AG20443 (cell line): ENCODE results near the gene USP40.
A peak's percentile ranks its signal among the peaks of the same experiment; 100 is the strongest.
"Not testable (repeated sequence)": the region's sequence is repeated elsewhere in the genome, so short reads cannot be mapped to it uniquely, and the experiment has no call there.

Source experiments
- DNase-seq: peaks from one replicate; pipeline ENCODE4 v3.0.0; 2012; ENCODE audit warnings: low spot score, mixed read lengths

The USP40 gene, protein sequence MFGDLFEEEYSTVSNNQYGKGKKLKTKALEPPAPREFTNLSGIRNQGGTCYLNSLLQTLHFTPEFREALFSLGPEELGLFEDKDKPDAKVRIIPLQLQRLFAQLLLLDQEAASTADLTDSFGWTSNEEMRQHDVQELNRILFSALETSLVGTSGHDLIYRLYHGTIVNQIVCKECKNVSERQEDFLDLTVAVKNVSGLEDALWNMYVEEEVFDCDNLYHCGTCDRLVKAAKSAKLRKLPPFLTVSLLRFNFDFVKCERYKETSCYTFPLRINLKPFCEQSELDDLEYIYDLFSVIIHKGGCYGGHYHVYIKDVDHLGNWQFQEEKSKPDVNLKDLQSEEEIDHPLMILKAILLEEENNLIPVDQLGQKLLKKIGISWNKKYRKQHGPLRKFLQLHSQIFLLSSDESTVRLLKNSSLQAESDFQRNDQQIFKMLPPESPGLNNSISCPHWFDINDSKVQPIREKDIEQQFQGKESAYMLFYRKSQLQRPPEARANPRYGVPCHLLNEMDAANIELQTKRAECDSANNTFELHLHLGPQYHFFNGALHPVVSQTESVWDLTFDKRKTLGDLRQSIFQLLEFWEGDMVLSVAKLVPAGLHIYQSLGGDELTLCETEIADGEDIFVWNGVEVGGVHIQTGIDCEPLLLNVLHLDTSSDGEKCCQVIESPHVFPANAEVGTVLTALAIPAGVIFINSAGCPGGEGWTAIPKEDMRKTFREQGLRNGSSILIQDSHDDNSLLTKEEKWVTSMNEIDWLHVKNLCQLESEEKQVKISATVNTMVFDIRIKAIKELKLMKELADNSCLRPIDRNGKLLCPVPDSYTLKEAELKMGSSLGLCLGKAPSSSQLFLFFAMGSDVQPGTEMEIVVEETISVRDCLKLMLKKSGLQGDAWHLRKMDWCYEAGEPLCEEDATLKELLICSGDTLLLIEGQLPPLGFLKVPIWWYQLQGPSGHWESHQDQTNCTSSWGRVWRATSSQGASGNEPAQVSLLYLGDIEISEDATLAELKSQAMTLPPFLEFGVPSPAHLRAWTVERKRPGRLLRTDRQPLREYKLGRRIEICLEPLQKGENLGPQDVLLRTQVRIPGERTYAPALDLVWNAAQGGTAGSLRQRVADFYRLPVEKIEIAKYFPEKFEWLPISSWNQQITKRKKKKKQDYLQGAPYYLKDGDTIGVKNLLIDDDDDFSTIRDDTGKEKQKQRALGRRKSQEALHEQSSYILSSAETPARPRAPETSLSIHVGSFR

DNA sequence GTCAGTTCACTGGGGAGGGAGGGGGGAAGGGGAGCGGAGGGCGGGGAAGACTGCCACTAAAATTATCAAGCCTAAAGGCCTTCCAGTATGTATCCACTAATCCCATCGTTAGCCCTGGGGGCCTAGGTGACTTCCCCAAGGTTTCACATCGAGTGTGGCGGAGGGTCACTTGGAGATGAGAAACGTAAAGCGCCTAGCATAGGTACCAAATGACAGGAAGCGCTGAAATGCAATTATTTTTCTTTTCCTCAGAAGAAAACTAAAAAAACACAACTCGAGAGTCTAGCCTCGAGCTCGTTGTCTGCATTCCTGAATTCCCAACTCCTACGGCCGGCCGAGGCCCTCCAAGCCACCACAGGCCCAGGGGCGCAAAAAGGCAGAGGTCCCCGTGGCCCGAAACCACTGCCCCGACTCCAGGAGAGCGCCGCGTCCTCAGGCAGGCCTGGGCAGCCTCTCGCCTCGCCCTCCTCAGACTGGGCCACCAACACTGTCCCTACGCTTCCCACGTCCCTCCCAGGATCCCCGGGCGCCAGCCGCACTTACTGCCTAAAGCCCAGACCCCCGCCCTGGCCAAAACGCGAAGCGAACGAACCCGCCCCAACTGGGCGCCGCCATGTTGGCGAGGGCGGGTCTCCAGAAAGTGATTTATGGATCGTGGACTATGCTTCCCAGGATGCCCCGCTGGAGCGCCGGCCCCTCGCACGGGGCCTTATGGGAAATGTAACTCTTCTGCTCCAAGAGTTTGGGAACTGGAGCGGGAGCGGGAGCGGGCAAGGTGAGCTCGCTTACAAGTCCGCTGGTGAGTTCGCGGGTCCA, at the start of gene USP40:
TSS of gene USP40 (minus strand) at position 642 of the 816 bp plus-strand sequence. CDS start 1,228 bp downstream, outside the sequence.
- DNase-seq, result peak; percentile 94

DNA sequence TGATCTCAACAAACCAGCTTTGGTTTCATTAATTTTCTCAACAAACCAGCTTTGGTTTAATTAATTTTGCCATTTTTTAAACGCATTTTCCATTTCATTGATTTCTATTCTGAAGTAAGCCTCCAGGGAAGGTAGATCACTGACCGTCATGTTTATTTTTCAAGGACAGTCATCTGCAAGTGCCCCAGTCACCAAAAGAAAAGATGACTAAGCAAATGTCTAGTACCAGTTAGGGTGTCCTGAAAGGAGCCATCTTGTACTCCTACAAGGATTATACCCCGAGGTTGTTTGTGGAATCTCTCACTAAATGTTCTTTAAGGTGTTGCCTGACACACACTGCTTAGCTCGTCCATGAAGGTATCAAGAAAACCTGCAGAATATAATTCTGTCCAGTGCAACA, 44.7 kb upstream of the USP40 start:
- no peak for DNase-seq

DNA sequence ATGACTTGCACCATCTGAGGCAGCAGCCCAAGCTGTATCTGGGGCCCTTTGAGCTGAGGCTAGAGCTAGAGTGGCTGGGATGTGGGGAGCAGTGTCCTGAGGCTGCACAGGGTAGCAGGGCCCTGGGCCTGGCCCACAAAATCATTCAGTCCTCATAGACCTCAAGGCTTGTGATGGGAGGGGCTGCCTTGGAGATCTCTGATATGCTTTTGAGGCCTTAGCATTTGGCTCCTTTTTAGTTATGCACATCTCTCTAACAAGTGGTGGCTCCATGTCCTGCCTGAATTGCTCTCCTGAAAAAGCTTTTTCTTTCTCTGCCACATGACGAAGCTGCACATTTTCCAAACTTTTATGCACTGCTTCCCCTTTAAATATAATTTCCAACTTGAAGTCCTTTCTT, 39.1 kb upstream of the USP40 start:
- no peak for DNase-seq

DNA sequence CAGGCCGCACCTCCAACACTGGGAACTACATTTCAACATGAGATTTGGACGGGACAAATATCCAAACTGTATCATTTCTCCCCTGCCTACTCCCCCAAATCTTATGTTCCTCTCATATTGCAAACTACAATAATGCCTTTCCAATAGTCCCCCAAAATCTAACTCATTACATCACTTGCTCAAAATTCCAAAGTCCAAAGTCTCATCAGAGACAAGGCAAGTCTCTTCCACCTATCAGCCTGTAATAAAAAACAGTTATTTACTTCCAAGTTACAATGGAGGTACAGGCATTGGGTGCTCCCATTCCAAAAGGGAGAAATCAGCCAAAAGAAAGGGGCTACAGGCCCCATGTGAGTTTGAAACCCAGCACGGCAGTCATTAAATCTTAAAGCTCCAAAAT, 38.2 kb upstream of the USP40 start:
- no peak for DNase-seq

DNA sequence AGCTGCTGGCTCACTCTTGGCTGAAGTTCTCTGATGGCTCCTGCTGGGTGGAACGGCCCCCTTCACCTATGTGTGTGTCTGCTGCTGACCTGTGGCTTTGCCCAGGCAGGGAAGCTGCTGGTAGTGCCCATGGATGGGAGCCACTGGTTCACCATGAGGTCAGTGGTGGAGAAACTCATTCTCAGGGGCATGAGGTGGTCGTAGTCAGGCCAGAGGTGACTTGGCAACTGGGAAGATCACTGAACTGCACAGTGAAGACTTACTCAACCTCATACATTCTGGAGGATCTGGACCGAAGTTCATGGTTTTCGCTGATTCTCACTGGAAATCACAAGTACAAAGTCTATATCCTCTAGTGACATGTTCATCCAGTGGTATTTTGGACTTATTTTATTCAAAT, 36.9 kb upstream of the USP40 start:
- DNase-seq, result no peak

DNA sequence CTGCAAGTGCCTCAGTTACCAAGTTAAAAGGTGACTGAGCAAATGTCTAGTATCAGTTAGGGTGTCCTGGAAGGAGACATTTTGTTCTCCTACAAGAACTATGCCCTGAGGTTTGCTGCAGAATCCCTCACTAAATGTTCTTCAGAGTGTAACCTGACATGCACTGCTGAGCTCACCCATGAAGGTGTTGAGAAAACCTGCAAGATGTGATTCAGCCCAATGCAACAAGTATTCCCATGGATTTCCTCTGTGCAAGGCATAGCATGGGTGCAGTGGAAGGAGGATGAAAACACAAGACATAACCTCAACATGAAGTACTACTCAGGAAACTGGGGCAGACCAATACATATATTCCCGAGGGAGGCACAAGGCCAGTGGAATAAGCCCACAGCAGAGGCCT, 35.5 kb upstream of the USP40 start:
- DNase-seq, result no peak

DNA sequence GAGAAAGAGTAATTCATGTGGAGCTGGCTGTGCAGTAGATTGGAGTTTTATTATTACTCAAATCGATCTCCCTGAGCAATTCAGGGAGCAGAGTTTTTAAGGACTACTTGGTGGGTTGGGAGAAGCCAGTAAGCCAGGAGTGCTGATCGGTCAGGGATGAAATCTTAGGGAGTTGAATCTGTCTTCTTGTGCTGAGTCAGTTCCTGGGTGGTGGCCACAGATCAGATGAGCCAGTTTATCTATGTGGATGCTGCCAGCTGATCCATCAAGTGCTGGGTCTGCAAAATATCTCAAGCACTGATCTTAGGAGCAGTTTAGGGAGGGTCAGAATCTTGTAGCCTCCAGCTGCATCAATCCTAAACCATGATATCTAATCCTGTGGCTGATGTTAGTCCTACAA, 33.8 kb upstream of the USP40 start:
- DNase-seq, result no peak

DNA sequence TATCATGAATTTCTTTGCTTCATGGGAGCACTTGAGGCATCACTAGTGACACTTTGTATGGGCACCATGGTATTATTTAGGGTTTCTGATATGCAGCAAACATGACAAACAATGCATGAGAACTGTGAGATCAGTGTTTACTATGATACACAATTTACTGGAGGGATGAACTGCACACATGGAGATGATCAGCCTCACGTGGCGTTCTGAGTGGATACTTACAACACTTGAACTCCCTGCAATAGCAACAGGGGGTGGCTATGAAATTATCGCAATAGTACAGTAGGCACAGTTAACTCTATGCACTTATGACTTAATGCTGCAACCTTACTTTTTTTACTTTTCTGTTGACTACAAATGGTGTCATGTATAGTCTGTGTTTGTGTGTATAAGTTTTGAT, 32.4 kb upstream of the USP40 start:
- DNase-seq, result no peak

DNA sequence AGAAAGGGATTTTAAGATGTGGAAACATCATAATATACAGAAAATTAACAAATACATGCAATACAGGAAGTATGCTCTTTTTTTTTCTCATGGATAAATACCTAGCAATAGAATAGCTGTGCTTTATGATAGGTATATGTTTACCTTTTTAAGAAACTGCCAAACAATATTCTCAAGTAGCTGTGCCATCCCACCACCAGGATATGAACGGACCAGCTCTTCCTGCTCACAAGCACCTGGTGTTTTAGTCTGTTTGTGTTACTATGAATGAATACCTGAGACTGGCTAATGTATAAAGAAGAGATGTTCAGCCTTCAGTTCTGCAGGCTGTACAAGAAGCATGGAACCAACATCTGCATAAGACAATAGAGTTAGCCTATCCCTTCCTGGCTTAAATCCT, 30.9 kb upstream of the USP40 start:
- no peak for DNase-seq

DNA sequence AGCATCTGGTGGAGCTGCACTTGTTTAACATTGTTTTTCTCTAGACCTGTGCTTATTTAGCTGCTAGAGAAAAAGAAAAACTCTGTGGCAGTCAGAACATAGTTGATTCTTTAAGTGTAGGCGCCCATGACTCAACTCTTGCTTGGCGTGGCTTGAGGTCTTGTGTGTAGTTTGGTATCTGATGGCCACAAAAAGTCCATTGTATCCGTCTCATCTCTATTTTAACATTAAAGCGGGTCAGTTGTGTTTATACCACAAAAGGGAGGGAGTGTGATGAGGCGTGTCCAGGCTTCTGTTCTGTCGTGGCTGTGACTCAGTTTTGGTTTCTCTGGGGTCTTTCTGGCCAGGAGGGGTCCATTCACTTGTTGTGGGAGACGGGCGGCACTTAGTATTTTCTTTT, 26.6 kb upstream of the USP40 start:
- no peak for DNase-seq

DNA sequence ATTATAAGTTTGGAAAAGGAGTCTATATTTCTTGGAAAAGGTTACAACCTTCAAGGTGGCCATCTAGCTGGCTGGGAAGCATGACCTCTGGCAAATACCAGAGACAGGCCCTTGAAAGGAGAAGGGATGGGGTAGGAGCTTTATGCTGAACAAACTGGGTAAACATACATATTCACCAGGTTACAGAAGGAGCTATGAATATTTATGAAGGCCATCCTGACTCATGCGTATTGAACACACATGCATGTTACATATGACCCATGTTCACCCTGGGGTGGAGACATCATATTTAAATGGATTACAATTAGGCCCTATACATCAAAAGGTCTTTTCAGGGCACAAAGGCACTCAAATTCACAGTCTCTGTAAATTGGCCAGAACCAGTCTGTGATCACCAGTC, 26.1 kb upstream of the USP40 start:
- not testable (repeated sequence) for DNase-seq

DNA sequence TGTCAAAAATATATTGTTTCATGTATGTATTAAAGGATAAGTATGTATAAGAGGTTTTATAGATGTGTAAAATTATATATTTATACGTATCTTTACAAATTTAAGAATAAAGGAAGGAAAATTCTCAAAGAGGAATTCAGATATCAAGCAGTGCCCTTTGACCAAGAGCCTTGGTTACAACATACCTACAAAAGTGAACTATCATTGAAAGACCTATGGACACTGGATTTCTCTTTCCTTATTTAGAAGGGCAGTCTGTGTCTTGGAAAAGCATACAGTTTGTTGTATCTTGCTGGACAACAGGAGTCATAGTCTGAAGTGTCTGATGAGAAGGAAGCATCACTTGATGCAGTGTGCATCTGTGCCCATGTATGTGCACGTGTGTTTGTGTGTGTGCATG, 21.8 kb upstream of the USP40 start:
- DNase-seq, result no peak

DNA sequence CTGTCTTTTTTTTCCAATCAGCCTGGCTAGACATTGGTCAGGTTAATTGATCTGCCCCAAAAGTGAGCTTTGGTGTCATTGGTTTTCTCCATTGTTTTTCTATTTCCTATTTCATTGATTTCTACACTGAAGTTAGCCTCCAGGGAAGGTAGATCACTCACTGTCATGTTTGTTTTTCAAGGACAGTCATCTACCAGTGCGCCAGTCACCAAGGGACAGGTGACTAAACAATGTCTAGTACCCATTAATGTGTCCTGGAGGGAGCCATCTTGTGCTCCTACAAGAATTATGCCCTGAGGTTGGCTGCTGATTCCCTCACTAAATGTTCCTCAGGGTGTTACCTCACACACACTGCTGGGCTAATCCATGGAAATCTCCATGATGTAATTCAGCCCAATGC, 17.6 kb upstream of the USP40 start:
- no peak for DNase-seq

DNA sequence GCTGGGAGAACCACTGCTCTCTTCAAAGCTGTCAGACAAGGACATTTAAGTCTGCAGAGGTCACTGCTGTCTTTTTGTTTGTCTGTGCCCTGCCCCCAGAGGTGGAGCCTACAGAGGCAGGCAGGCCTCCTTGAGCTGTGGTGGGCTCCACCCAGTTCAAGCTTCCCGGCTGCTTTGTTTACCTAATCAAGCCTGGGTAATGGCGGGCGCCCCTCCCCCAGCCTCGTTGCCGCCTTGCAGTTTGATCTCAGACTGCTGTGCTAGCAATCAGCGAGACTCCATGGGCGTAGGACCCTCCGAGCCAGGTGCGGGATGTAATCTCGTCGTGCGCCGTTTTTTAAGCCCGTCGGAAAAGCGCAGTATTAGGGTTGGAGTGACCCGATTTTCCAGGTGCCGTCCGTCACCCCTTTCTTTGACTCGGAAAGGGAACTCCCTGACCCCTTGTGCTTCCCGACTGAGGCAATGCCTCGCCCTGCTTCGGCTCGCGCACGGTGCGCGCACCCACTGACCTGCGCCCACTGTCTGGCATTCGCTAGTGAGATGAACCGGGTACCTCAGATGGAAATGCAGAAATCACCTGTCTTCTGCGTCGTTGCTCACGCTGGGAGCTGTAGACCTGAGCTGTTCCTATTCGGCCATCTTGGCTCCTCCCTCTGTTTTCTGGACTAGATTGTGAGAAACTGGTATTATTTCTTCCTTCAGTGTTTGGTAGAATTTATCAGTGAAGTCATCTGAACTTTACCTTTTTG, 16.8 kb upstream of the USP40 start:
- DNase-seq, result not testable (repeated sequence)

DNA sequence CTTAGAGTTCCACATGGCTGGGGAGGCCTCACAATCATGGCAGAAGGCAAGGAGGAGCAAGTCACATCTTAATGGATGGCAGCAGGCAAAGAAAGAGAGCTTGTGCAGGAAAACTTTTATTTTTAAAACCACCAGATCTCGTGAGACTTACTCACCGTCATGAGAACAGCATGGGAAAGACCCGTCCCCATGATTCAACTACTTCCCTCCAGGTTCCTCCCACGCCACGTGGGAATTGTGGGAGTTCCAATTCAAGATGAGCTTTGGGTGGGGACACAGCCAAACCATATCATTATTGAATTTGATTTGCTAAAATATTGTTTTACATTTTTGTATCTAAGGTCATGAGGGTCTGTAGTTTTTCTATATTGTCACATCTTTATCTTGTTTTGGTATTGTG, 10.8 kb upstream of the USP40 start:
- not testable (repeated sequence) for DNase-seq

DNA sequence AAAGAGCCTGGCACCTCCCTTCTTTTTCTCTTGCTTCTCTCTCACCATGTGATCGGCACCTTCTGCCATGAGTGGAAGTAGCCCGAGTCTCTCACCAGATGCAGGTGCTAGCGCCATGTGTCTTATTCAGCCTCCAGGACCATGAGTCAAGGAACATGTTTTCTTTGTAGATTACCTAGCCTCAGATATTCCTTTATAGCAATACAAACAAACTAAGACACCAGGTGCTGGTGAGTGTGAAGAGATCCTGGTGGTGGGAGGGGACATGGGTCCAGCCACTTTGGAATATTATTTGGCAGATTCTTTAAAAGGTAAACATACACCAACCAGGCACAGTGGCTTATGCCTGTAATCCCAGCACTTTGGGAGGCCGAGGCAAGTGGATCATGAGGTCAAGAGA, 5.9 kb upstream of the USP40 start:
- DNase-seq, result no peak

DNA sequence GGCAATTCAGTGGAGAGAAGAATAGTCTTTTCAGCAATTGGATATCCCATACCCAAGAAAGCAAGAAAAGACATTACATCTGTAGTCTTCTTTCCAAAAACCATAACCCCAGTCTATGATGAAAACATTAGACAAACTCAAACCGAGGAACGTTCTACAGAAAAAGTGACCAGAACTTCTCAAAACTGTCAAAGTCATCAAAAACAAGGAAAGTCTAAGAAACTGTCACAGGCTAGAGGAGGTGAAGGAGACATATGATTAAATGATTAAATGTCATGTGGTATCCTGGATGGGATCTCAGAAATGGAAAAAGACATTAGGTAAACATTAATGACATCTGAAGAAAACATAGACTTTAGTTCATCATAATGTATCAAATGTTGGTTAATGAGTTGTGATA, 4.9 kb upstream of the USP40 start:
- no peak for DNase-seq

DNA sequence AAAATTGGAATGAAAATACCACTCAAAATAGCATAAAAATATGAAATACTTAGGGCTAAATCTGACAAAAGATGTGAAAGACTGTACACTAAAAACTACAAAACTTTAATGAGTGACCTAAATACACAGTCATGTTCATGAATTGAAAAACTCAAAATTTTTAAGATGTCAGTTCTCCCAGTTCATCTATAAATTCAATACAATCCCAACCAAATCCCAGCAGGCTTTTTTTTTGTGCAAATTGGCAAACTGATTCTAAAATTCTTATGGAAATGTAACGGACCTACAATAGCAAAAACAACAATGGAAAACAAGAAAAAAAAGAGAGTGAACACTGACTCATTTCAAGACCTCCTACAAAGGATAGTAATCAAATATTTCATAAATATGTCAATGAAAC, 4.4 kb upstream of the USP40 start:
- DNase-seq, result no peak

DNA sequence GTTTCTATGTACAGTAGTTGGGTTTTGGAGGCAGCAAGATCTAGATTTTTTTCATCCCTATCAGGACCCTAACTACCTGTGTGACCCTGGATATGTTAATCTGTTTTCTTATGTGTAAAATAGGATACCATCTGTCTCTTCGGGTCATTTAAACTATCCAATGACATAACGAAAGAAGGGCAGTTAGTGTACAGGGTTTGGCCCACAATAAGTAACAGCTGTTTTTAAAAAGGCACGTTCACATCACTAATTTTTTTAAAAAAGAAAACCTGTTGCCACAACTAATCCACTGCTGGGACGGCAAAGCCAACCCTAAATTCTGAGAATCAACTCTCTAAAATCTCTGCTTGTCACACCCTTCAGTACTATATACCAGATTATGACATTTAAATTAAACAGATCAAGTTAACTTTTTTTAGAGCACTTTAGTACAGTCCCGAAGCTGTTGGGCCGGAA, 869 bp downstream of the USP40 start:
- peak; percentile 15 for DNase-seq

DNA sequence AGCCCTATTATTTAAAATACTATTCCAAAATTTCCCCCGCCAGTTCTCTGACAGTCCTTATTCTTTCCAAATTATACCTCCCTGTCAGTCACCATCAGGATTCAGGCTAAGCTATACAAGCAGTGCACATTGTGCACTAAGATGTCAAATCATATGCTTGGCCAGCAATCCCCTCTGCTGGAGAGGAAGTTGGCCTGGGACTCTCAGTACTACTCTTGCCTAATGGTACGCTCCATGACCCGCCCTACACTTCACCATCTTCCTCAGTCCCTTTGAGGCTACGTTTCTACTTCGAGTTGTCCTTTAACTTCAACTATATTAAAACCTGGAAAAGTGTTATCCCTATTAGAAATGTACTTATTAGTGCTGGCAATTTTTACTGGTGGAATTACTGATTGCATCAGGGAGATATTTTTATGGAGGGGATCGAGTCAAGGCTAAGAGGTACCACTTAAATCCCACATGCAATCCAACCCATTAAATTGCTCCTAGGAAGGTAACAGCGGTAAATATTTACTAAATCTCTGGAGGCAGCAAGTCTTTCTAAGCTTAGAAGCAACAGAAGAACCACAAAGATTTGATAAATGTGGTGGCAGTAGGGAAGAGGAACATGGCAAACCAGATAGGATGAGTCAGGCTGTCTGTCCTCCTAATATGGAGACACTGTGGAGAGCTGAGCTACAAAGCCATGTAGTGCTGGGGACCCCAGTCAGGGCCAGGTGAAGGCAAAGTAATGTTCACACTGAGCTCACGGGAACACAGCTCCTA, 2.7 kb downstream of the USP40 start:
- no peak for DNase-seq
